Mammary epithelial cell (primary cell): ENCODE results near the gene PLB1.

Experiments used
- CTCF ChIP-seq, 2 donors: IDR thresholded peaks in 1 of 2; conservative IDR thresholded peaks in 1 of 2; 2 replicates each; pipeline ENCODE4 v1.5.1; 2011 to 2012; ENCODE audit warnings: inconsistent platforms in 2 of 2, low read length in 2 of 2, mild to moderate bottlenecking in 2 of 2, control low read depth in 1 of 2, low read depth in 1 of 2; ENCODE audit not compliant: insufficient read depth in 1 of 2; ENCODE audit errors: extremely low read depth in 1 of 2
- EZH2 ChIP-seq: IDR thresholded peaks from 2 replicates; pipeline ENCODE4 v1.6.1; 2012; ENCODE audit warnings: low read length, inconsistent platforms, borderline replicate concordance

GRCh38 chr2:28616396-28616999 lies 120.6 kb downstream of the PLB1 start:
- TF ChIP-seq CTCF (conservative IDR thresholded peaks at IDR 0.05 in 1 of 2, IDR thresholded peaks at IDR 0.05 in 1 of 2; ENCODE audit: extremely low read depth in 1 of 2, insufficient read depth in 1 of 2, low read depth in 1 of 2, low read length in 2 of 2) (no peak), EZH2 (no peak)
